ENCODE data around the gene ENTHD1.

GRCh38 chr22:39802682-39803081 is 90.9 kb downstream of the ENTHD1 start:
- TF ChIP-seq POLR2A (IDR thresholded peaks at IDR 0.05; ENCODE audit: low read depth) (no peak), EP300 (IDR thresholded peaks at IDR 0.05) (no peak), CTCF (IDR thresholded peaks at IDR 0.05) (no peak)

Data from esophagus muscularis mucosa (tissue), 4 donors.